Measurements from ENCODE around the gene NRAS. TPM values are rescaled to one million over a fixed set of nuclear protein-coding genes. Genes with fewer than 3 reads are reported as not detected.

NRAS gene
- total RNA-seq, 1 donor from 2014 or later: 10.7 TPM

- Histone ChIP-seq H3K27ac (no peak overlapping the region), H3K9me3 (no peaks in the 10 kb centered on the region), H3K36me3 (no peaks in the 10 kb centered on the region), H3K4me3 (no peak overlapping the region), H3K4me1 (no peaks in the 10 kb centered on the region), H3K27me3 (no peaks in the 10 kb centered on the region)
- intact Hi-C loops (cut with DNase I): no loop called here
- DNase-seq (ENCODE audit: low spot score in 2 of 2): no peak
- no peak for TF ChIP-seq CTCF (IDR thresholded peaks at IDR 0.05)
Observed at GRCh38 chr1:114691061-114691460, 25.5 kb downstream of the NRAS start.

DNA sequence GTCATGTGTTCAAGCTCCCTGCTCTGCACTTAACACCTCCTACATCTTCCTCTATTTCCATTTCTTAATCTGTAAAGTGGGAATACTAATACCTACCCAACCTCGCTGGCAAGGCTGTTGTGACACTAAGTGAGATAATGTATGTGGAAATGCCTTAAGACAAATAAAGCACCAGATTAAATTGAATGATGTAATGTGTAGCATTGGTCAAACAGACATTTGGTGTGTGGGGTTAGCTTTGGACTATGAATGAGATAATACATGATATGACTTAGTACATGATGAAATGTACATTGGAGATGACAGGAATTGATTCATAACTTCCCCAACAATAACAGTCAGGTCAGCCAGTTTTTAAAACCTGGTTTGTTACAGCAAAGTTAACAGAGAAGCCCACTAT, 26.4 kb downstream of the NRAS start:
- DNase-seq (ENCODE audit: low spot score in 2 of 2): no peak
- intact Hi-C loops (cut with DNase I): no loop called here
- Histone ChIP-seq H3K4me1 (no peaks in the 10 kb centered on the region), H3K27me3 (no peaks in the 10 kb centered on the region), H3K4me3 (no peak overlapping the region), H3K36me3 (no peaks in the 10 kb centered on the region), H3K27ac (no peak overlapping the region), H3K9me3 (no peaks in the 10 kb centered on the region)
- TF ChIP-seq CTCF (IDR thresholded peaks at IDR 0.05): no peak

- Histone ChIP-seq H3K4me1 (no peaks in the 10 kb centered on the region), H3K27me3 (no peaks in the 10 kb centered on the region), H3K27ac (no peak overlapping the region), H3K9me3 (no peaks in the 10 kb centered on the region), H3K36me3 (no peaks in the 10 kb centered on the region), H3K4me3 (no peak overlapping the region)
- TF ChIP-seq CTCF (IDR thresholded peaks at IDR 0.05): no peak
- DNase-seq (ENCODE audit: low spot score in 2 of 2): no peak
- intact Hi-C loops (cut with DNase I): no loop called here
Observed at GRCh38 chr1:114688526-114688925, 28.0 kb downstream of the NRAS start.

GRCh38 chr1:114685851-114686250, 30.7 kb downstream of the NRAS start:
- no peak overlapping the region for H3K27ac ChIP-seq
- no peaks in the 10 kb centered on the region for H3K27me3 ChIP-seq
- intact Hi-C loops (cut with DNase I): no loop called here
- no peak overlapping the region for H3K4me3 ChIP-seq
- no peaks in the 10 kb centered on the region for H3K4me1 ChIP-seq
- H3K36me3 ChIP-seq: no peaks in the 10 kb centered on the region
- no peaks in the 10 kb centered on the region for H3K9me3 ChIP-seq
- no peak for TF ChIP-seq CTCF (IDR thresholded peaks at IDR 0.05)
- no peak for DNase-seq (ENCODE audit: low spot score in 2 of 2)

- Histone ChIP-seq H3K4me1 (no peaks in the 10 kb centered on the region), H3K27ac (no peak overlapping the region), H3K36me3 (no peaks in the 10 kb centered on the region), H3K27me3 (no peaks in the 10 kb centered on the region), H3K9me3 (no peaks in the 10 kb centered on the region), H3K4me3 (no peak overlapping the region)
- intact Hi-C loops (cut with DNase I): loop anchor here (10.0 kb wide), 1 partner anchor 407 kb away; the partner anchor contains the start of gene TSPAN2
- no peak for DNase-seq (ENCODE audit: low spot score in 2 of 2)
- no peak for TF ChIP-seq CTCF (IDR thresholded peaks at IDR 0.05)
Observed at GRCh38 chr1:114677691-114678090, 38.9 kb downstream of the NRAS start.

DNA sequence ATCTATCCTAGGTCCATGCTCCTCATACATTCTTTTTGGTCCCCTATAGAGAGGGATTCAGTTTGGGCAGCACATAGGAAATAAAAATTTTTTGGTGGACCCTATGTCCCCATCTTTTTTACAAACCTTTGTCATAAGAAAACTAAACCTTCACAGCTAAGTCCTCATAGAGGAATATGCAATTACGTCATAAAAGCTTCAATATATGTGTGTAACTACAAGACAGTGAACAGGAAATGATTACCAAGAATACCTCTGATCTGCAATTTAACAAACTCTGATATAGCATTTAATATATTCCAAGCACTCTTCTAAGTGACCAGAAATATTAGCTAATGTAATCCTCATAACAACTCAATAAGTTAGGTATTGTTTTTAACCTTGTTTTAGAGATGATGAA, 40.5 kb downstream of the NRAS start:
- intact Hi-C loops (cut with DNase I): loop anchor here (10.0 kb wide), 1 partner anchor 409 kb away; the partner anchor contains the start of gene TSPAN2
- H3K4me3 ChIP-seq: no peak overlapping the region
- no peaks in the 10 kb centered on the region for H3K4me1 ChIP-seq
- no peaks in the 10 kb centered on the region for H3K36me3 ChIP-seq
- no peak for TF ChIP-seq CTCF (IDR thresholded peaks at IDR 0.05)
- H3K9me3 ChIP-seq: no peaks in the 10 kb centered on the region
- H3K27me3 ChIP-seq: no peaks in the 10 kb centered on the region
- no peak overlapping the region for H3K27ac ChIP-seq
- no peak for DNase-seq (ENCODE audit: low spot score in 2 of 2)

Data from ascending aorta (tissue), 2 donors.